Natural killer cell treated with Interleukin-12 subunit alpha and Interleukin-12 subunit beta and Interleukin-15 and Interleukin-18, amount 100 ng/mL, for 72 hours (primary cell): ENCODE measurements around the gene IP6K3. TPM values are rescaled to one million over a fixed set of nuclear protein-coding genes. Genes with fewer than 3 reads are reported as not detected.

Experiments
- ATAC-seq, 2 donors: fragments of 150-1000 bp; cut with Tn5 transposase in 1 of 2; sonication (Bioruptor Pico), chemical (Tn5 transposase) in 1 of 2; 2 replicates each; pipeline ENCODE4 v1.10.0; 2021
- DNase-seq: peaks from one replicate; pipeline ENCODE4 v3.0.0; 2022; ENCODE audit warnings: low spot score
- H3K27ac Mint-ChIP-seq, 2 donors: 1 replicate in 1 of 2; 2 replicates in 1 of 2; pipeline ENCODE4 v1.8.0; 2022; ENCODE audit warnings: mixed read lengths in 2 of 2, mild to moderate bottlenecking in 1 of 2, moderate library complexity in 1 of 2
- H3K27me3 Mint-ChIP-seq, 2 donors: 1 replicate in 1 of 2; 2 replicates in 1 of 2; pipeline ENCODE4 v1.8.0; 2022; ENCODE audit warnings: mixed read lengths in 2 of 2
- H3K36me3 Mint-ChIP-seq: one replicate; pipeline ENCODE4 v1.8.0; 2022; ENCODE audit warnings: mixed read lengths
- H3K4me1 Mint-ChIP-seq, 2 donors: 1 replicate in 1 of 2; 2 replicates in 1 of 2; pipeline ENCODE4 v1.8.0; 2022; ENCODE audit warnings: low read depth in 2 of 2, mixed read lengths in 2 of 2, mild to moderate bottlenecking in 1 of 2
- H3K4me3 Mint-ChIP-seq: one replicate; pipeline ENCODE4 v1.8.0; 2022; ENCODE audit warnings: mixed read lengths
- H3K9me3 Mint-ChIP-seq: 2 replicates; pipeline ENCODE4 v1.8.0; 2022; ENCODE audit warnings: mixed read lengths
- total RNA-seq, 2 donors: library from RNA; stranded (reverse); gene quantifications; one replicate each; pipeline ENCODE4 v1.2.3, GENCODE V29; 2022

Gene IP6K3
- total RNA-seq, 2 donors from 2014 or later: not detected

DNA sequence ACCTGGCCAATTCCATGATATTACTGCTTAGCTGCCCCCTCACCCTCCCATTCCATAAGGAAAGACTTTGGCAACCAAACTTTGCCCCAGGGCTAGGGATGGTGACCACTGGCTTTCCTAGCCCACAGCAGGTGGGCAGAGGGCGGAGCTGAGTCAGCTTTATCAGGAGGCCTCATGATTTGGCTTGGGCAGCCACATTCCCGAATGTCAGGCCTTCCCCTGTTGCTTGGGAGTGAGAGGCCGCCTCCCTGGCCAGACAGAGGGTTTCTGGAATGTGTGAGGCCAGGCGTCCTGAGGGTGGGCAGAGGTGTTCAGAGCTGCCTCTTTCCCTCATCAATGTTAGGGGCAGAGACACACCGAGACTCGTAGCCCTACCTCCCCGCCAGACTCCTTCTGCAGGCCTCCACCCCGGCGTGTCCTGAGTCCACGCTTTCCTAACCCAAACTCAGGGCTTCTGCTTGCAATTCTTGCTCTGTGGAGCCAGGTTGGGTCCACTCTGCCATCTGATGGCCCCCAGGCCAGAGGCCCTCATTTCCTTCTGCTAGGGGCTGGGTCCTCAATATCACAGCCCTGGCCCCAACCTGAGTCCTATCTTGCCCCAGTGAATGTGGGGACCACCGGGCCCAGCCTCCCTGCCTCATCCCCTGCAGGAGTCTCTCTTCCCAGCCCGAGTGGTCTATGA is 54.5 kb downstream of the IP6K3 start:
- H3K27ac Mint-ChIP-seq: peak overlapping the region; percentile 97 to 98
- H3K36me3 Mint-ChIP-seq: peaks cover 6% of the 10 kb centered on the region
- DNase-seq: no peak
- H3K4me1 Mint-ChIP-seq: peaks cover 23 to 32% of the 10 kb centered on the region in 2 donors
- H3K9me3 Mint-ChIP-seq: no peaks in the 10 kb centered on the region
- no peak for ATAC-seq
- no peaks in the 10 kb centered on the region for H3K27me3 Mint-ChIP-seq
- H3K4me3 Mint-ChIP-seq: peak overlapping the region; percentile 84

- DNase-seq (no peak), ATAC-seq (no peak)
- Mint-ChIP-seq H3K4me1 (peaks cover 23 to 30% of the 10 kb centered on the region in 2 donors), H3K36me3 (peaks cover 7% of the 10 kb centered on the region), H3K27me3 (no peaks in the 10 kb centered on the region), H3K27ac (peak overlapping the region; percentile 5 to 98), H3K9me3 (no peaks in the 10 kb centered on the region), H3K4me3 (peak overlapping the region; percentile 84)
Measured at GRCh38 chr6:33691456-33692077, 55.1 kb downstream of the IP6K3 start.

- ATAC-seq (no peak), DNase-seq (no peak)
- H3K27me3 Mint-ChIP-seq: no peaks in the 10 kb centered on the region
- H3K27ac Mint-ChIP-seq: no peak overlapping the region
- H3K36me3 Mint-ChIP-seq: peaks cover 11% of the 10 kb centered on the region
- no peak overlapping the region for H3K4me3 Mint-ChIP-seq
- peaks cover 23 to 30% of the 10 kb centered on the region in 2 donors for H3K4me1 Mint-ChIP-seq
- H3K9me3 Mint-ChIP-seq: no peaks in the 10 kb centered on the region
Measured at GRCh38 chr6:33690766-33691165, 55.9 kb downstream of the IP6K3 start.

- peak; percentile 45 for DNase-seq
- H3K4me3 Mint-ChIP-seq: no peak overlapping the region
- peaks cover 23 to 30% of the 10 kb centered on the region in 2 donors for H3K4me1 Mint-ChIP-seq
- H3K27ac Mint-ChIP-seq: peak overlapping the region in 1 of 2 donors; percentile 85
- peaks cover 11% of the 10 kb centered on the region for H3K36me3 Mint-ChIP-seq
- no peak for ATAC-seq
- H3K27me3 Mint-ChIP-seq: no peaks in the 10 kb centered on the region
- no peaks in the 10 kb centered on the region for H3K9me3 Mint-ChIP-seq
Measured at GRCh38 chr6:33689879-33690278, 56.8 kb downstream of the IP6K3 start.

GRCh38 chr6:33689148-33689494 is 57.6 kb downstream of the IP6K3 start:
- DNase-seq: no peak
- Mint-ChIP-seq H3K27ac (peak overlapping the region in 1 of 2 donors; percentile 85), H3K36me3 (peaks cover 11% of the 10 kb centered on the region), H3K9me3 (no peaks in the 10 kb centered on the region), H3K27me3 (no peaks in the 10 kb centered on the region), H3K4me1 (peaks cover 19 to 22% of the 10 kb centered on the region in 2 donors), H3K4me3 (no peak overlapping the region)
- no peak for ATAC-seq

GRCh38 chr6:33688451-33689147 is 58.1 kb downstream of the IP6K3 start:
- no peaks in the 10 kb centered on the region for H3K27me3 Mint-ChIP-seq
- DNase-seq (no peak), ATAC-seq (no peak)
- no peaks in the 10 kb centered on the region for H3K9me3 Mint-ChIP-seq
- peaks cover 11% of the 10 kb centered on the region for H3K36me3 Mint-ChIP-seq
- no peak overlapping the region for H3K4me3 Mint-ChIP-seq
- H3K4me1 Mint-ChIP-seq: peaks cover 16 to 20% of the 10 kb centered on the region in 2 donors
- H3K27ac Mint-ChIP-seq: no peak overlapping the region

- H3K4me3 Mint-ChIP-seq: no peak overlapping the region
- H3K36me3 Mint-ChIP-seq: peaks cover 11% of the 10 kb centered on the region
- no peak overlapping the region for H3K27ac Mint-ChIP-seq
- ATAC-seq: no peak
- H3K4me1 Mint-ChIP-seq: peaks cover 12 to 16% of the 10 kb centered on the region in 2 donors
- DNase-seq: no peak
- no peaks in the 10 kb centered on the region for H3K9me3 Mint-ChIP-seq
- no peaks in the 10 kb centered on the region for H3K27me3 Mint-ChIP-seq
Measured at GRCh38 chr6:33688006-33688405, 58.7 kb downstream of the IP6K3 start.

GRCh38 chr6:33686981-33687975 is 59.4 kb downstream of the IP6K3 start:
- Mint-ChIP-seq H3K27ac (peak overlapping the region in 1 of 2 donors; percentile 33), H3K9me3 (no peaks in the 10 kb centered on the region), H3K36me3 (peaks cover 11% of the 10 kb centered on the region), H3K4me3 (no peak overlapping the region), H3K4me1 (peaks cover 4 to 9% of the 10 kb centered on the region in 2 donors), H3K27me3 (no peaks in the 10 kb centered on the region)
- DNase-seq: no peak
- ATAC-seq: no peak

GRCh38 chr6:33686225-33686924 is 60.3 kb downstream of the IP6K3 start:
- Mint-ChIP-seq H3K27me3 (no peaks in the 10 kb centered on the region), H3K4me1 (peaks cover 0 to 9% of the 10 kb centered on the region in 2 donors), H3K4me3 (no peak overlapping the region), H3K36me3 (peaks cover 11% of the 10 kb centered on the region), H3K9me3 (no peaks in the 10 kb centered on the region), H3K27ac (peak overlapping the region in 1 of 2 donors; percentile 33)
- DNase-seq (no peak), ATAC-seq (no peak)

- ATAC-seq (no peak), DNase-seq (no peak)
- H3K36me3 Mint-ChIP-seq: peaks cover 11% of the 10 kb centered on the region
- H3K4me3 Mint-ChIP-seq: no peak overlapping the region
- H3K27ac Mint-ChIP-seq: no peak overlapping the region
- H3K4me1 Mint-ChIP-seq: peaks cover 0 to 6% of the 10 kb centered on the region in 2 donors
- H3K27me3 Mint-ChIP-seq: no peaks in the 10 kb centered on the region
- H3K9me3 Mint-ChIP-seq: no peaks in the 10 kb centered on the region
Measured at GRCh38 chr6:33685411-33686224, 61.1 kb downstream of the IP6K3 start.

GRCh38 chr6:33684983-33685382 is 61.7 kb downstream of the IP6K3 start:
- ATAC-seq: no peak
- Mint-ChIP-seq H3K27ac (no peak overlapping the region), H3K4me1 (peaks cover 0 to 6% of the 10 kb centered on the region in 2 donors), H3K9me3 (no peaks in the 10 kb centered on the region), H3K27me3 (no peaks in the 10 kb centered on the region), H3K36me3 (peaks cover 11% of the 10 kb centered on the region), H3K4me3 (no peak overlapping the region)
- DNase-seq: no peak

GRCh38 chr6:33684428-33684896 is 62.2 kb downstream of the IP6K3 start:
- Mint-ChIP-seq H3K9me3 (no peaks in the 10 kb centered on the region), H3K4me1 (peaks cover 0 to 5% of the 10 kb centered on the region in 2 donors), H3K4me3 (no peak overlapping the region), H3K36me3 (peaks cover 9% of the 10 kb centered on the region), H3K27me3 (no peaks in the 10 kb centered on the region), H3K27ac (no peak overlapping the region)
- DNase-seq: no peak
- no peak for ATAC-seq
